DOHH2 (cell line): Measurements from ENCODE around the gene LAPTM4A.

ENCODE experiments used
- CTCF ChIP-seq: fragments of 200-600 bp; sonication (generic); IDR thresholded peaks from one replicate; pipeline ENCODE4 v1.5.1; 2014; ENCODE audit warnings: antibody characterized with exemption, mild to moderate bottlenecking, low read depth, low read length; ENCODE audit not compliant: poor library complexity, severe bottlenecking
- EZH2phosphoT487 ChIP-seq: fragments of 200-600 bp; sonication (generic); IDR thresholded peaks from 2 replicates; pipeline ENCODE4 v1.6.1; 2017; ENCODE audit warnings: borderline replicate concordance, mild to moderate bottlenecking, antibody characterized with exemption, low read length, moderate library complexity, mixed read lengths

- no peak for TF ChIP-seq CTCF
- TF ChIP-seq EZH2phosphoT487: no peak
These were observed 6.7 kb downstream of the LAPTM4A start for GRCh38 chr2:20044778-20045177.
